ENCODE results near the gene CNOT3. TPM values are rescaled to one million over a fixed set of nuclear protein-coding genes. Genes with fewer than 3 reads are reported as not detected.
"Not testable (repeated sequence)": the region's sequence is repeated elsewhere in the genome, so short reads cannot be mapped to it uniquely, and the experiment has no call there.

Gene CNOT3
- total and polyA plus RNA-seq, 4 experiments from 2014 or later: 3.3 to 82.3 (median 50.5) TPM

GRCh38 chr19:54179921-54180461, 42.4 kb downstream of the CNOT3 start:
- Histone ChIP-seq H3K9me3 (ENCODE audit: control insufficient read depth in 1 of 2, low read length in 2 of 2) (no peaks in the 10 kb centered on the region), H3K36me3 (ENCODE audit: insufficient read depth, low read length) (peaks cover 6% of the 10 kb centered on the region), H3K4me3 (ENCODE audit: low read length in 2 of 2) (no peak overlapping the region), H3K27ac (ENCODE audit: low read depth, low read length) (no peak overlapping the region), H3K27me3 (ENCODE audit: insufficient read depth, low read length) (no peaks in the 10 kb centered on the region), H3K4me1 (ENCODE audit: insufficient read depth, low read length) (no peaks in the 10 kb centered on the region)
- Mint-ChIP-seq H3K27me3 (no peaks in the 10 kb centered on the region), H3K4me3 (no peak overlapping the region), H3K36me3 (peaks cover 11 to 16% of the 10 kb centered on the region in 2 donors), H3K4me1 (peaks cover 0 to 4% (median 0%) of the 10 kb centered on the region in 4 donors), H3K27ac (no peak overlapping the region), H3K9me3 (no peaks in the 10 kb centered on the region)
- CTCF ChIA-PET (ENCODE audit: partially characterized antibody): no interaction called here
- POLR2A ChIA-PET (ENCODE audit: partially characterized antibody): interaction anchor here (0.6 kb wide), 1 partner anchor 68 kb away, joined by 3 read pairs; no protein-coding TSS in a partner anchor
- intact Hi-C loops (cut with micrococcal nuclease): no loop called here
- DNase-seq: no peak

- ChIA-PET CTCF (ENCODE audit: partially characterized antibody) (no interaction called here), POLR2A (ENCODE audit: partially characterized antibody) (interaction anchor here (0.6 kb wide), 1 partner anchor 67 kb away, joined by 3 read pairs; no protein-coding TSS in a partner anchor)
- intact Hi-C loops (cut with micrococcal nuclease): no loop called here
- H3K4me3 ChIP-seq (ENCODE audit: low read length in 2 of 2): no peak overlapping the region
- Mint-ChIP-seq H3K36me3 (peaks cover 13 to 16% of the 10 kb centered on the region in 2 donors), H3K4me3 (no peak overlapping the region), H3K9me3 (no peaks in the 10 kb centered on the region), H3K4me1 (peaks cover 0 to 4% (median 0%) of the 10 kb centered on the region in 4 donors), H3K27me3 (no peaks in the 10 kb centered on the region), H3K27ac (no peak overlapping the region)
- no peaks in the 10 kb centered on the region for H3K9me3 ChIP-seq (ENCODE audit: control insufficient read depth in 1 of 2, low read length in 2 of 2)
- no peaks in the 10 kb centered on the region for H3K27me3 ChIP-seq (ENCODE audit: insufficient read depth, low read length)
- no peaks in the 10 kb centered on the region for H3K4me1 ChIP-seq (ENCODE audit: insufficient read depth, low read length)
- DNase-seq: no peak
- H3K27ac ChIP-seq (ENCODE audit: low read depth, low read length): no peak overlapping the region
- H3K36me3 ChIP-seq (ENCODE audit: insufficient read depth, low read length): peaks cover 6% of the 10 kb centered on the region
Measured at GRCh38 chr19:54180691-54181091, 43.1 kb downstream of the CNOT3 start.

- DNase-seq; H3K27me3 ChIP-seq (ENCODE audit: insufficient read depth, low read length); POLR2A ChIA-PET (ENCODE audit: partially characterized antibody); H3K4me3 Mint-ChIP-seq; H3K4me1 Mint-ChIP-seq; H3K27ac Mint-ChIP-seq; H3K4me1 ChIP-seq (ENCODE audit: insufficient read depth, low read length); intact Hi-C loops (cut with micrococcal nuclease); H3K36me3 ChIP-seq (ENCODE audit: insufficient read depth, low read length); H3K9me3 Mint-ChIP-seq; H3K27ac ChIP-seq (ENCODE audit: low read depth, low read length); H3K27me3 Mint-ChIP-seq; H3K9me3 ChIP-seq (ENCODE audit: control insufficient read depth in 1 of 2, low read length in 2 of 2); H3K4me3 ChIP-seq (ENCODE audit: low read length in 2 of 2): not testable (repeated sequence)
- CTCF ChIA-PET (ENCODE audit: partially characterized antibody): interaction anchor here (1.0 kb wide), 1 partner anchor 84 kb away, joined by 3 read pairs; no protein-coding TSS in a partner anchor
- peaks cover 11 to 16% of the 10 kb centered on the region in 2 donors for H3K36me3 Mint-ChIP-seq
Measured at GRCh38 chr19:54181894-54182293, 44.3 kb downstream of the CNOT3 start.

- ChIA-PET POLR2A (ENCODE audit: partially characterized antibody) (no interaction called here), CTCF (ENCODE audit: partially characterized antibody) (interaction anchor here (1.1 kb wide), 1 partner anchor 12 kb away, joined by 3 read pairs; no protein-coding TSS in a partner anchor)
- H3K4me3 ChIP-seq (ENCODE audit: low read length in 2 of 2): no peak overlapping the region
- H3K36me3 Mint-ChIP-seq: peaks cover 12% of the 10 kb centered on the region in 2 donors
- peaks cover 10% of the 10 kb centered on the region for H3K36me3 ChIP-seq (ENCODE audit: insufficient read depth, low read length)
- no peak overlapping the region for H3K27ac ChIP-seq (ENCODE audit: low read depth, low read length)
- no peaks in the 10 kb centered on the region for H3K27me3 Mint-ChIP-seq
- peaks cover 15% of the 10 kb centered on the region for H3K4me1 ChIP-seq (ENCODE audit: insufficient read depth, low read length)
- no peak overlapping the region for H3K4me3 Mint-ChIP-seq
- H3K4me1 Mint-ChIP-seq: peaks cover 8 to 21% (median 12%) of the 10 kb centered on the region in 4 donors
- peak overlapping the region in 1 of 7 donors; percentile 25 for H3K27ac Mint-ChIP-seq
- no peaks in the 10 kb centered on the region for H3K27me3 ChIP-seq (ENCODE audit: insufficient read depth, low read length)
- no peak for DNase-seq
- H3K9me3 ChIP-seq (ENCODE audit: control insufficient read depth in 1 of 2, low read length in 2 of 2): no peaks in the 10 kb centered on the region
- intact Hi-C loops (cut with micrococcal nuclease): no loop called here
- no peaks in the 10 kb centered on the region for H3K9me3 Mint-ChIP-seq
Measured at GRCh38 chr19:54183431-54183830, 45.9 kb downstream of the CNOT3 start.

- Mint-ChIP-seq H3K27me3 (no peaks in the 10 kb centered on the region), H3K4me3 (peak overlapping the region in 2 of 8 donors; percentile 9 to 17), H3K36me3 (peaks cover 7 to 22% of the 10 kb centered on the region in 2 donors), H3K4me1 (peaks cover 10 to 35% (median 18%) of the 10 kb centered on the region in 4 donors), H3K27ac (peak overlapping the region in 1 of 7 donors; percentile 96), H3K9me3 (peaks cover 0 to 1% (median 0%) of the 10 kb centered on the region in 8 donors)
- DNase-seq: no peak
- Histone ChIP-seq H3K27ac (ENCODE audit: low read depth, low read length) (no peak overlapping the region), H3K4me1 (ENCODE audit: insufficient read depth, low read length) (peaks cover 20% of the 10 kb centered on the region), H3K4me3 (ENCODE audit: low read length in 2 of 2) (no peak overlapping the region), H3K27me3 (ENCODE audit: insufficient read depth, low read length) (no peaks in the 10 kb centered on the region), H3K9me3 (ENCODE audit: control insufficient read depth in 1 of 2, low read length in 2 of 2) (no peaks in the 10 kb centered on the region), H3K36me3 (ENCODE audit: insufficient read depth, low read length) (peaks cover 7% of the 10 kb centered on the region)
- ChIA-PET CTCF (ENCODE audit: partially characterized antibody) (interaction anchor here (0.9 to 4.5 kb wide), 2 partner anchors 19 to 81 kb away, joined by 3 to 37 read pairs; no protein-coding TSS in a partner anchor), POLR2A (ENCODE audit: partially characterized antibody) (interaction anchor here (1.1 to 7.3 kb wide), 3 partner anchors 13 to 16 kb away, joined by 3 to 256 read pairs (median 6); partner anchors contain the start of genes RPS9 and TMC4)
- intact Hi-C loops (cut with micrococcal nuclease): no loop called here
Measured at GRCh38 chr19:54186351-54186750, 48.8 kb downstream of the CNOT3 start.

- Mint-ChIP-seq H3K27ac (peak overlapping the region in 5 of 7 donors; percentile 12 to 96 (median 70)), H3K4me3 (peak overlapping the region in 5 of 8 donors; percentile 54 to 89 (median 80)), H3K9me3 (peaks cover 0 to 1% (median 0%) of the 10 kb centered on the region in 8 donors), H3K27me3 (no peaks in the 10 kb centered on the region), H3K36me3 (peaks cover 7 to 22% of the 10 kb centered on the region in 2 donors), H3K4me1 (peaks cover 12 to 41% (median 22%) of the 10 kb centered on the region in 4 donors)
- Histone ChIP-seq H3K27me3 (ENCODE audit: insufficient read depth, low read length) (no peaks in the 10 kb centered on the region), H3K4me3 (ENCODE audit: low read length in 2 of 2) (no peak overlapping the region), H3K27ac (ENCODE audit: low read depth, low read length) (no peak overlapping the region), H3K9me3 (ENCODE audit: control insufficient read depth in 1 of 2, low read length in 2 of 2) (no peaks in the 10 kb centered on the region), H3K36me3 (ENCODE audit: insufficient read depth, low read length) (peaks cover 7% of the 10 kb centered on the region), H3K4me1 (ENCODE audit: insufficient read depth, low read length) (peaks cover 26% of the 10 kb centered on the region)
- DNase-seq: no peak
- ChIA-PET POLR2A (ENCODE audit: partially characterized antibody) (interaction anchor here (1.1 to 7.3 kb wide), 5 partner anchors 14 to 50 kb away, joined by 3 to 256 read pairs (median 5); partner anchors contain the start of genes CNOT3, RPS9 and TMC4), CTCF (ENCODE audit: partially characterized antibody) (interaction anchor here (0.9 to 4.5 kb wide), 2 partner anchors 19 to 80 kb away, joined by 3 to 37 read pairs; no protein-coding TSS in a partner anchor)
- intact Hi-C loops (cut with micrococcal nuclease): no loop called here
Measured at GRCh38 chr19:54186934-54187381, 49.4 kb downstream of the CNOT3 start.

- intact Hi-C loops (cut with micrococcal nuclease): loop anchor here (2.0 kb wide), 1 partner anchor 16 kb away; no protein-coding TSS in a partner anchor
Measured at GRCh38 chr19:54188215-54188871, 50.8 kb downstream of the CNOT3 start.

More at GRCh38 chr19:54188215-54188871, 50.8 kb downstream of the CNOT3 start:
- H3K27me3 Mint-ChIP-seq: no peaks in the 10 kb centered on the region
- Histone ChIP-seq H3K9me3 (ENCODE audit: control insufficient read depth in 1 of 2, low read length in 2 of 2) (no peaks in the 10 kb centered on the region), H3K4me1 (ENCODE audit: insufficient read depth, low read length) (peaks cover 30% of the 10 kb centered on the region), H3K4me3 (ENCODE audit: low read length in 2 of 2) (peak overlapping the region; percentile 23 to 76), H3K36me3 (ENCODE audit: insufficient read depth, low read length) (peaks cover 12% of the 10 kb centered on the region), H3K27me3 (ENCODE audit: insufficient read depth, low read length) (no peaks in the 10 kb centered on the region), H3K27ac (ENCODE audit: low read depth, low read length) (peak overlapping the region; percentile 99)
- H3K4me1 Mint-ChIP-seq: peaks cover 16 to 51% (median 31%) of the 10 kb centered on the region in 4 donors
- H3K4me3 Mint-ChIP-seq: peak overlapping the region; percentile 80 to 99 (median 87)
- H3K9me3 Mint-ChIP-seq: peaks cover 0 to 1% (median 0%) of the 10 kb centered on the region in 8 donors
- POLR2A ChIA-PET (ENCODE audit: partially characterized antibody): interaction anchor here (1.0 to 7.3 kb wide), 14 partner anchors 14 to 1466 kb away, joined by 3 to 256 read pairs (median 6); partner anchors contain the start of genes CNOT3, FIZ1, LENG1 and PRPF31
- peak overlapping the region; percentile 85 to 96 (median 90) for H3K27ac Mint-ChIP-seq
- peaks cover 11 to 25% of the 10 kb centered on the region in 2 donors for H3K36me3 Mint-ChIP-seq
- DNase-seq: peak in 3 of 5 donors; percentile 31 to 91 (median 37)
- CTCF ChIA-PET (ENCODE audit: partially characterized antibody): interaction anchor here (2.7 to 5.0 kb wide), 4 partner anchors 15 to 78 kb away, joined by 10 to 56 read pairs (median 28); partner anchors contain the start of genes LENG1 and RPS9
